ENCODE data around the gene RABGGTA.

Gene RABGGTA

DNA sequence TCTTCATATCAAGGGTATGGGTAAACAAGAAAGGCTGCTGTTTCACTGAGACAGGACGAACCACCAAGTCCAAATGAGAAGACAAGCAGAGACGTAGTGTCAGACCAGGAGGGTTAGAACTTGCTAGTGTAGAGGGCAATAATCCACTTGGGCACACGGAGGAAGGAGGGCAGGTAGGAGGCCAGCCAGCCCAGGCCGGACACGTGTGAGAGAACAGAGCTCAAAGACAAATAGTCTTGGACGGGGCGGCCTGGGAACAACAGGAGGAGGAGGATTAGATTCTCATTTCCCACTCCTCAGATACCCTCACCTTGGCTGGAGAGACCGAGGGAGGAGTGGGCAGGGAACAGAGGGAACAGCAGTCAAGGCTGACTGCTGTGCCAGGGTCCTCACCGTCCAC is 19.3 kb upstream of the RABGGTA start:
- no peak overlapping the region for H3K27ac ChIP-seq (ENCODE audit: low read depth, low read length)
- H3K36me3 ChIP-seq (ENCODE audit: control insufficient read depth in 5 of 5, insufficient read depth in 5 of 5, low read length in 5 of 5), result peaks cover 0 to 45% (median 42%) of the 10 kb centered on the region in 5 donors
- H3K9ac ChIP-seq (ENCODE audit: low read length in 5 of 5), result no peak overlapping the region
- no peaks in the 10 kb centered on the region for H3K4me1 ChIP-seq (ENCODE audit: control insufficient read depth in 5 of 5, insufficient read depth in 5 of 5, low read length in 5 of 5)
- H3K4me3 ChIP-seq (ENCODE audit: low read depth in 1 of 5, low read length in 5 of 5), result no peak overlapping the region
- H3K27me3 ChIP-seq (ENCODE audit: control insufficient read depth in 5 of 5, insufficient read depth in 4 of 5, low read length in 5 of 5), result no peaks in the 10 kb centered on the region
- no peaks in the 10 kb centered on the region for H3K9me3 ChIP-seq (ENCODE audit: control insufficient read depth in 5 of 5, low read length in 5 of 5)

GRCh38 chr14:24289649-24290280 is 18.4 kb upstream of the RABGGTA start:
- Histone ChIP-seq H3K9me3 (ENCODE audit: control insufficient read depth in 5 of 5, low read length in 5 of 5) (no peaks in the 10 kb centered on the region), H3K9ac (ENCODE audit: low read length in 5 of 5) (no peak overlapping the region), H3K4me1 (ENCODE audit: control insufficient read depth in 5 of 5, insufficient read depth in 5 of 5, low read length in 5 of 5) (peaks cover 0 to 5% (median 1%) of the 10 kb centered on the region in 5 donors), H3K36me3 (ENCODE audit: control insufficient read depth in 5 of 5, insufficient read depth in 5 of 5, low read length in 5 of 5) (peaks cover 0 to 39% (median 36%) of the 10 kb centered on the region in 5 donors), H3K4me3 (ENCODE audit: low read depth in 1 of 5, low read length in 5 of 5) (no peak overlapping the region), H3K27me3 (ENCODE audit: control insufficient read depth in 5 of 5, insufficient read depth in 4 of 5, low read length in 5 of 5) (no peaks in the 10 kb centered on the region), H3K27ac (ENCODE audit: low read depth, low read length) (no peak overlapping the region)

- no peak overlapping the region for H3K27ac ChIP-seq (ENCODE audit: low read depth, low read length)
- peaks cover 0 to 24% (median 21%) of the 10 kb centered on the region in 5 donors for H3K4me1 ChIP-seq (ENCODE audit: control insufficient read depth in 5 of 5, insufficient read depth in 5 of 5, low read length in 5 of 5)
- H3K27me3 ChIP-seq (ENCODE audit: control insufficient read depth in 5 of 5, insufficient read depth in 4 of 5, low read length in 5 of 5), result no peaks in the 10 kb centered on the region
- no peaks in the 10 kb centered on the region for H3K9me3 ChIP-seq (ENCODE audit: control insufficient read depth in 5 of 5, low read length in 5 of 5)
- H3K9ac ChIP-seq (ENCODE audit: low read length in 5 of 5), result no peak overlapping the region
- H3K4me3 ChIP-seq (ENCODE audit: low read depth in 1 of 5, low read length in 5 of 5), result no peak overlapping the region
- H3K36me3 ChIP-seq (ENCODE audit: control insufficient read depth in 5 of 5, insufficient read depth in 5 of 5, low read length in 5 of 5), result peaks cover 0 to 28% (median 28%) of the 10 kb centered on the region in 5 donors
These were observed 15.6 kb upstream of the RABGGTA start for GRCh38 chr14:24286996-24287395.

- Histone ChIP-seq H3K4me1 (ENCODE audit: control insufficient read depth in 5 of 5, insufficient read depth in 5 of 5, low read length in 5 of 5) (peaks cover 3 to 37% (median 30%) of the 10 kb centered on the region in 5 donors), H3K36me3 (ENCODE audit: control insufficient read depth in 5 of 5, insufficient read depth in 5 of 5, low read length in 5 of 5) (peaks cover 0 to 12% (median 11%) of the 10 kb centered on the region in 5 donors), H3K4me3 (ENCODE audit: low read depth in 1 of 5, low read length in 5 of 5) (no peak overlapping the region), H3K9ac (ENCODE audit: low read length in 5 of 5) (no peak overlapping the region), H3K27ac (ENCODE audit: low read depth, low read length) (no peak overlapping the region), H3K9me3 (ENCODE audit: control insufficient read depth in 5 of 5, low read length in 5 of 5) (no peaks in the 10 kb centered on the region), H3K27me3 (ENCODE audit: control insufficient read depth in 5 of 5, insufficient read depth in 4 of 5, low read length in 5 of 5) (no peaks in the 10 kb centered on the region)
These were observed 14.0 kb upstream of the RABGGTA start for GRCh38 chr14:24285351-24285750.

- Histone ChIP-seq H3K4me1 (ENCODE audit: control insufficient read depth in 5 of 5, insufficient read depth in 5 of 5, low read length in 5 of 5) (peaks cover 3 to 44% (median 34%) of the 10 kb centered on the region in 5 donors), H3K27ac (ENCODE audit: low read depth, low read length) (no peak overlapping the region), H3K27me3 (ENCODE audit: control insufficient read depth in 5 of 5, insufficient read depth in 4 of 5, low read length in 5 of 5) (no peaks in the 10 kb centered on the region), H3K36me3 (ENCODE audit: control insufficient read depth in 5 of 5, insufficient read depth in 5 of 5, low read length in 5 of 5) (peaks cover 0 to 4% (median 3%) of the 10 kb centered on the region in 5 donors), H3K9me3 (ENCODE audit: control insufficient read depth in 5 of 5, low read length in 5 of 5) (no peaks in the 10 kb centered on the region), H3K4me3 (ENCODE audit: low read depth in 1 of 5, low read length in 5 of 5) (no peak overlapping the region), H3K9ac (ENCODE audit: low read length in 5 of 5) (no peak overlapping the region)
These were observed 13.2 kb upstream of the RABGGTA start for GRCh38 chr14:24284501-24285035.

DNA sequence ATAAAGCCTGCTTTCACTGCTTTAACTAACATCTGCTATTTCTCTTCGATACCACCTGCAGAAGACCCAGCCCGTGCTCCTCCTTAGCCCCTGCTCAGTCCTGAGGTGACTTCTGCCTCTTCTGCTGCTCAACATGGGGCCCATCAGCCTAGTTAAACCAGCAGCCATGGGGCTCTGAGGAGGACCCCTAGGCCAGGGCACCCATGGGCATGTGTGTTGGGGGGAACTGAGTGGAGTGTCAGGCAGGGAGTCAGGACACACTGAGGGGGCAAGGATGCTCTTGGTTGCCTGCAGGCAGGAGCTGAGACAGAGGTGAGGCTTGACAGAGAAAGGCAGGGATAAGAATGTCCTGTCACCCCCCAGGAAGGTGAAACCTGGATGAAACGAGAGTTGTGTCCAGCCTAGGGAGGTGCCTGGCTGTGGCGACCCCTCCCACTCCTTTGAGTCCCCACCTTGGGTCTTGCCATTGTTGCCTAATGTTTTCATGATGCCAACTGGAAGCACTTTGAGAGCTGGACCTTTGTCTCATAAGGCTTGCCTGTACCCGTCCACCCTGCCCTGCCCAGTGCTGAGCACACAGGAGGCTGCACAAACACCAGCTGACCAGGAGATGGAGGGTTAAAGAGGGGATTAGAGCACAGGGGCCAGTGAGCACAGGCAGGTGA is 12.5 kb upstream of the RABGGTA start:
- Histone ChIP-seq H3K4me3 (ENCODE audit: low read depth in 1 of 5, low read length in 5 of 5) (no peak overlapping the region), H3K4me1 (ENCODE audit: control insufficient read depth in 5 of 5, insufficient read depth in 5 of 5, low read length in 5 of 5) (peaks cover 3 to 51% (median 41%) of the 10 kb centered on the region in 5 donors), H3K27me3 (ENCODE audit: control insufficient read depth in 5 of 5, insufficient read depth in 4 of 5, low read length in 5 of 5) (no peaks in the 10 kb centered on the region), H3K27ac (ENCODE audit: low read depth, low read length) (no peak overlapping the region), H3K9ac (ENCODE audit: low read length in 5 of 5) (no peak overlapping the region), H3K36me3 (ENCODE audit: control insufficient read depth in 5 of 5, insufficient read depth in 5 of 5, low read length in 5 of 5) (no peaks in the 10 kb centered on the region), H3K9me3 (ENCODE audit: control insufficient read depth in 5 of 5, low read length in 5 of 5) (no peaks in the 10 kb centered on the region)

DNA sequence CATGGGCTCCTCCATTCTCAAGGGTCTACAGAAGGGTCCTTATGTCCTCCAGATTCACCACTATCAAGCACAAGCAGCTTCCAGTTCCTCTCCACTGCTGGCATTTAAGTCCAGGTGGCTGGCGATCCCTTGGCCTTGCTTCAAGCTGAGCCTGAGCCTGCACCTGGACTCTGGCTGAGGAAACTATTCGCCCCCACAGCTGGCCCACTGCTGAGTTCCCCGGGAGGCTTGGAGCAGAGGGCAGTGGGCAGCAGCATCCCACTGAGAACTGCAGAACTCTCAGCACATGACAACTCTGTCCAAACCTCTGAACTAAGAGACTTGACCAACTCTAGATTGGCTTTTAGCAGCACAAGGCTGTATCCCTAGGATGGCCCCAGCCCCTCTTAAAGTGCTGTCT is 11.3 kb upstream of the RABGGTA start:
- H3K9me3 ChIP-seq (ENCODE audit: control insufficient read depth in 5 of 5, low read length in 5 of 5), result no peaks in the 10 kb centered on the region
- H3K9ac ChIP-seq (ENCODE audit: low read length in 5 of 5), result no peak overlapping the region
- no peaks in the 10 kb centered on the region for H3K36me3 ChIP-seq (ENCODE audit: control insufficient read depth in 5 of 5, insufficient read depth in 5 of 5, low read length in 5 of 5)
- peaks cover 3 to 63% (median 53%) of the 10 kb centered on the region in 5 donors for H3K4me1 ChIP-seq (ENCODE audit: control insufficient read depth in 5 of 5, insufficient read depth in 5 of 5, low read length in 5 of 5)
- H3K27ac ChIP-seq (ENCODE audit: low read depth, low read length), result no peak overlapping the region
- no peaks in the 10 kb centered on the region for H3K27me3 ChIP-seq (ENCODE audit: control insufficient read depth in 5 of 5, insufficient read depth in 4 of 5, low read length in 5 of 5)
- H3K4me3 ChIP-seq (ENCODE audit: low read depth in 1 of 5, low read length in 5 of 5), result no peak overlapping the region

GRCh38 chr14:24281636-24282035 is 10.2 kb upstream of the RABGGTA start:
- Histone ChIP-seq H3K27me3 (ENCODE audit: control insufficient read depth in 5 of 5, insufficient read depth in 4 of 5, low read length in 5 of 5) (no peaks in the 10 kb centered on the region), H3K4me1 (ENCODE audit: control insufficient read depth in 5 of 5, insufficient read depth in 5 of 5, low read length in 5 of 5) (peaks cover 3 to 72% (median 64%) of the 10 kb centered on the region in 5 donors), H3K36me3 (ENCODE audit: control insufficient read depth in 5 of 5, insufficient read depth in 5 of 5, low read length in 5 of 5) (no peaks in the 10 kb centered on the region), H3K4me3 (ENCODE audit: low read depth in 1 of 5, low read length in 5 of 5) (no peak overlapping the region), H3K27ac (ENCODE audit: low read depth, low read length) (peak overlapping the region; percentile 26), H3K9ac (ENCODE audit: low read length in 5 of 5) (no peak overlapping the region), H3K9me3 (ENCODE audit: control insufficient read depth in 5 of 5, low read length in 5 of 5) (no peaks in the 10 kb centered on the region)

GRCh38 chr14:24280797-24281460 is 9.5 kb upstream of the RABGGTA start:
- H3K9ac ChIP-seq (ENCODE audit: low read length in 5 of 5), result peak overlapping the region in 1 of 5 donors; percentile 30
- peaks cover 3 to 72% (median 64%) of the 10 kb centered on the region in 5 donors for H3K4me1 ChIP-seq (ENCODE audit: control insufficient read depth in 5 of 5, insufficient read depth in 5 of 5, low read length in 5 of 5)
- no peaks in the 10 kb centered on the region for H3K36me3 ChIP-seq (ENCODE audit: control insufficient read depth in 5 of 5, insufficient read depth in 5 of 5, low read length in 5 of 5)
- no peaks in the 10 kb centered on the region for H3K27me3 ChIP-seq (ENCODE audit: control insufficient read depth in 5 of 5, insufficient read depth in 4 of 5, low read length in 5 of 5)
- no peaks in the 10 kb centered on the region for H3K9me3 ChIP-seq (ENCODE audit: control insufficient read depth in 5 of 5, low read length in 5 of 5)
- peak overlapping the region; percentile 26 for H3K27ac ChIP-seq (ENCODE audit: low read depth, low read length)
- no peak overlapping the region for H3K4me3 ChIP-seq (ENCODE audit: low read depth in 1 of 5, low read length in 5 of 5)

All from subcutaneous abdominal adipose tissue (tissue), 5 donors.